ENCODE measurements around the gene PIP5K1A. TPM values are rescaled to one million over a fixed set of nuclear protein-coding genes. Genes with fewer than 3 reads are reported as not detected.

The PIP5K1A gene
- total RNA-seq, 4 donors from 2014 or later = 52.6 to 89.0 (median 62.4) TPM

- no peak for DNase-seq (ENCODE audit: low spot score in 2 of 2)
- Histone ChIP-seq H3K36me3 (peaks cover 2 to 100% (median 15%) of the 10 kb centered on the region in 3 donors), H3K27ac (peak overlapping the region in 2 of 4 donors; percentile 40 to 50), H3K27me3 (no peaks in the 10 kb centered on the region), H3K4me3 (no peak overlapping the region), H3K4me1 (peaks cover 0 to 15% (median 0%) of the 10 kb centered on the region in 4 donors), H3K9me3 (no peaks in the 10 kb centered on the region)
- WGBS, 2 donors = 64 to 65% methylated on average over 2 of the region's 2 CpGs
- TF ChIP-seq EP300 (IDR thresholded peaks at IDR 0.05) = no peak
- TF ChIP-seq CTCF (IDR thresholded peaks at IDR 0.05) = no peak
- no peak for TF ChIP-seq POLR2A (IDR thresholded peaks at IDR 0.05)
Observed at GRCh38 chr1:151294742-151295462, 96.5 kb downstream of the PIP5K1A start.

Other genes with a start within 250 kb of the PIP5K1A start
- 100 to 1,000 TPM; 137 to 168 (median 140) TPM for gene CERS2, start 223.7 kb upstream of the PIP5K1A start, total RNA-seq
- 10 to 100 TPM in 2 of 4 donors, 1 to 10 TPM in 2; 2.1 to 12.2 (median 7.8) TPM for gene ANXA9, start 216.3 kb upstream of the PIP5K1A start, total RNA-seq
- gene MINDY1, start 191.7 kb upstream of the PIP5K1A start, total RNA-seq = 10 to 100 TPM; 45.5 to 63.2 (median 49.5) TPM
- gene PRUNE1, start 190.1 kb upstream of the PIP5K1A start, total RNA-seq = 10 to 100 TPM; 22.0 to 40.4 (median 28.5) TPM
- gene BNIPL, start 162.0 kb upstream of the PIP5K1A start, total RNA-seq = 1 to 10 TPM in 2 of 4 donors, under 1 TPM in 1, not detected in 1; 0.22 to 2.2 (median 1.3) TPM
- gene C1orf56, start 150.8 kb upstream of the PIP5K1A start, total RNA-seq = 1 to 10 TPM; 5.0 to 9.6 (median 6.5) TPM
- gene CDC42SE1, start 138.9 kb upstream of the PIP5K1A start, total RNA-seq = 10 to 100 TPM; 72.4 to 87.4 (median 80.8) TPM
- gene MLLT11, start 138.2 kb upstream of the PIP5K1A start, total RNA-seq = 1 to 10 TPM; 1.2 to 2.7 (median 2.0) TPM
- 10 to 100 TPM; 17.4 to 43.1 (median 22.3) TPM for gene GABPB2, start 127.8 kb upstream of the PIP5K1A start, total RNA-seq
- 10 to 100 TPM; 15.5 to 28.7 (median 18.7) TPM for gene SEMA6C, start 51.9 kb upstream of the PIP5K1A start, total RNA-seq
- gene TNFAIP8L2, start 41.9 kb upstream of the PIP5K1A start, total RNA-seq = 10 to 100 TPM in 1 of 4 donors, 1 to 10 TPM in 3; 4.4 to 12.9 (median 8.6) TPM
- 10 to 100 TPM; 10.1 to 16.5 (median 13.8) TPM for gene LYSMD1, start 32.6 kb upstream of the PIP5K1A start, total RNA-seq
- 10 to 100 TPM; 20.5 to 42.6 (median 31.2) TPM for gene SCNM1, start 32.4 kb upstream of the PIP5K1A start, total RNA-seq
- gene TMOD4, start 22.6 kb upstream of the PIP5K1A start, total RNA-seq = 1 to 10 TPM in 2 of 4 donors, not detected in 2; 1.1 to 4.8 TPM
- 10 to 100 TPM; 24.5 to 35.5 (median 31.0) TPM for gene VPS72, start 8.4 kb upstream of the PIP5K1A start, total RNA-seq
- 100 to 1,000 TPM; 112 to 153 (median 120) TPM for gene PSMD4, start 56.2 kb downstream of the PIP5K1A start, total RNA-seq
- gene ZNF687, start 83.7 kb downstream of the PIP5K1A start, total RNA-seq = 10 to 100 TPM; 21.1 to 35.3 (median 27.1) TPM
- gene PI4KB, start 128.9 kb downstream of the PIP5K1A start, total RNA-seq = 100 to 1,000 TPM in 1 of 4 donors, 10 to 100 TPM in 3; 69.9 to 100 (median 72.3) TPM
- 10 to 100 TPM; 17.7 to 45.0 (median 32.8) TPM for gene RFX5, start 148.7 kb downstream of the PIP5K1A start, total RNA-seq
- 100 to 1,000 TPM in 3 of 4 donors, 10 to 100 TPM in 1; 65.7 to 159 (median 130) TPM for gene SELENBP1, start 174.2 kb downstream of the PIP5K1A start, total RNA-seq
- gene PSMB4, start 201.0 kb downstream of the PIP5K1A start, total RNA-seq = 100 to 1,000 TPM; 219 to 267 (median 232) TPM